ENCODE results near the gene FOXP4. TPM values are rescaled to one million over a fixed set of nuclear protein-coding genes. Genes with fewer than 3 reads are reported as not detected.

Gene FOXP4
- total RNA-seq, 1 experiment from 2014 or later: 0.53 TPM

DNA sequence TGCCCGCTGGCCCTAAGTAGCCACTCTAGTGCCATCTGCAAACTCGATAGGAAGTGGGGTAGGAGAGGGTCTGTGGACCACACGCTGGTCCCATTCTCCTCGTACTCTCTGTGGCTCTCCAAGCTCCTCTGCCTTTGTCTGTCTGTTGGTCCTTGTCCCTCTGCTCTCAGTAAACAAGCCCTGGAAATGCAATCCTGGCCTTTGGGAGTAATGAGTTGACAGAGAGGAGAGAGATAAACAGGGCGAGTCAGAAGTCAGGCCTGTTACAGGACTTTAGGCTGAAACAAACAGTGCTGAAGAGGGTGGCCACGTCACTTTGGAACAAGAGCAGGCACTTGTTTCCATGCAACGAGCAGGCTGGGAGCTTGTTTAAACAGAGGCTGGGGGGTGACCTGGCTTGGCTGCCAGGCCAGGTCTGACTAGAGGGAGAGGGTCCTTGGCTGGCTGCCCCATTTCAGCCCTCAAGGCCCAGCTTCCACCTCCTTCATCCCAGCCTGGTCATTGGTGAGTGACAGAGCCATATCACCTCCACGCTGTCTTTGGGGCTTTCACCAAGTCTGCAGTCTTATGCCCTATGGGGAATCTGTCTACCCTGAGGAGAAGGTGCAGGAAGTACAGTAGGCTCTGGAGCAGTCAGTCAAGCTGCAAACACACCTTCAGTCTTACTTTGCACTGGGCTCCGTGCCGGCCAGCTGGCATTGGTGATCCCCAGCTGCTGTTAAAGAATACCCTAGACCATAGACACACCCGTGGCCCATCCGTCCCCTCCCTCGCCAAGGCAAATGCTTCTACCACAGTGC lies 22.6 kb downstream of the FOXP4 start:
- no peak for DNase-seq
- no peaks in the 10 kb centered on the region for H3K36me3 ChIP-seq
- no peak overlapping the region for H3K4me3 ChIP-seq
- no peaks in the 10 kb centered on the region for H3K27me3 ChIP-seq
- H3K9me3 ChIP-seq: no peaks in the 10 kb centered on the region

GRCh38 chr6:41570259-41570615 lies 24.1 kb downstream of the FOXP4 start:
- DNase-seq: no peak
- H3K9me3 ChIP-seq: no peaks in the 10 kb centered on the region

DNA sequence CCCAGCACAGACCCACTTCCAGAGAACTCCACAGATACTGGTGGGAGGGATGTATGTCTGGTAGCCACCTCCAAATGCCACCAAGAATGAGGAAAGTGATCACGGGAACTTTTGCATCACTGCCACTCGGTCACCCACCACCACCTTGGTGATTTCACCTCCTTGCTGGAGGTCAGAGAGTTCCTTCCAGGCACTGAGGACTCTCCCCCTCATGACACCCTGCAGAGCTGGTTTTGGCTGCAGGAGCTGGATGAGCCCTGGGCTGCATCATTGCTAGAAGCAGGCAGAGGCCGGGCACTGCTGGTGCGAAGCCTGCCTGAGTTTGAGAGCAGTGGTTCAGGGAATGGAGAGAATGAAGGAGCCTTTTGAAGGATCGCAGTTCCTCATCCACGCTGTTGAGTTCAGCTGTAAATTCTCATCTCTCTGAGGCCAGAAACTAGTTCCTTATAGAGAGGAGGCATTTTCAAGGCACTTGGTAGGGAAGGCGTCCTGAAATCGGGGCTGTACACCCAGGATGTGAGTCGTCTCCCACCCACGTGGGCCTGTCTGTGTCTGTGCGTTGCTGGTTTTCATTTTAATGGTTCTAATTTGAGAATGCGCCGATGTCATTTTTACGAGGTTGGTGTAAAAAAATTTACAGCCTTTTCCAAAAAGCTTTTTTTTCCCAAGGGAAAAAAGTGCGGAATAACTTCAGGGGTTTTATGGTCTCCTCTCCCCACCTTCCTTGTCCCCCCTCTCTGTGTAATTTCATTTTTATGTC lies 25.0 kb downstream of the FOXP4 start:
- Histone ChIP-seq H3K36me3 (no peaks in the 10 kb centered on the region), H3K4me3 (no peak overlapping the region), H3K27me3 (no peaks in the 10 kb centered on the region), H3K9me3 (no peaks in the 10 kb centered on the region)
- DNase-seq: no peak

More at GRCh38 chr6:41570259-41570615, 24.1 kb downstream of the FOXP4 start:
- no peaks in the 10 kb centered on the region for H3K27me3 ChIP-seq
- H3K36me3 ChIP-seq: no peaks in the 10 kb centered on the region
- no peak overlapping the region for H3K4me3 ChIP-seq

DNA sequence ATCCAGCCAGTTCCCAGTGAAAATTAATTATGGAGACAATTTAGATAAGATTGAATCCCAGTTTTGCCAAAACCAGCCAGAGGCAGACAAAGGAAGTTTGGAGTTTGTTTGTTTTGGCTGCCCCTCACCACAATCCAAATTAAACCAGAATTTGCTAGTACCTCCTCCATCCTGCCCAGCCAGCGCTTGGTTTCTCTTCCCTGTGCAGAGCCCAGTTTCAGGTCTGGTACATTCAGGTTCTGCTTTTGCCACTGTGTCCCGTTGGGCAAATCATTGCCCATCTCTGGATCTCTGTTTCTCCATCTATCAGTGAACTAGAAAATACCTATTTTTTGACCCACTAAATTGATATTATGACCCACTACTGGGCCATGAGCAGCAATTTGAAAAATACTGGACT lies 26.4 kb downstream of the FOXP4 start:
- no peaks in the 10 kb centered on the region for H3K36me3 ChIP-seq
- H3K27me3 ChIP-seq: no peaks in the 10 kb centered on the region
- no peak overlapping the region for H3K4me3 ChIP-seq
- no peak for DNase-seq
- H3K9me3 ChIP-seq: no peaks in the 10 kb centered on the region

GRCh38 chr6:41573276-41573675 lies 27.1 kb downstream of the FOXP4 start:
- no peaks in the 10 kb centered on the region for H3K27me3 ChIP-seq
- no peak for DNase-seq
- H3K4me3 ChIP-seq: no peak overlapping the region
- no peaks in the 10 kb centered on the region for H3K9me3 ChIP-seq
- H3K36me3 ChIP-seq: no peaks in the 10 kb centered on the region

DNA sequence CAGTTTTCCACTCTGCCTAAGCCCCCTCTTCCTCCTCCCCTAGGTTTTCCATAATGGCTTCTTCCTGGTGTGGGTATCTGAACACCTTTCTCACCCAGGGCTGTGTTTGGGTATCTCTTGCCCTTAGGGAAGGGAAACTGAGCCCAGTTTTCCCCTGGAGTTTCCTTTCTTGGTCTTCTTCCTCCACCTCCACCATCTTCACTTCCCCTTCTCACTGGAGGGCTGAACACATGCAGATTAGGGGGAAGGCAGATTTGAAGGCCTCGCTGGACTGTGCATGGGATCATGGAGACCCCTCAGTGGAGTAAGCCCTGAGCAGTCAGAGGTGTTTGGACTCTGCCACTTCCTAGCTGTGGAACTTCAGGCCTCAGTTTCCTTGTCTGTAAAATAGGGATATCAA lies 27.8 kb downstream of the FOXP4 start:
- DNase-seq: no peak
- Histone ChIP-seq H3K36me3 (no peaks in the 10 kb centered on the region), H3K27me3 (no peaks in the 10 kb centered on the region)

DNA sequence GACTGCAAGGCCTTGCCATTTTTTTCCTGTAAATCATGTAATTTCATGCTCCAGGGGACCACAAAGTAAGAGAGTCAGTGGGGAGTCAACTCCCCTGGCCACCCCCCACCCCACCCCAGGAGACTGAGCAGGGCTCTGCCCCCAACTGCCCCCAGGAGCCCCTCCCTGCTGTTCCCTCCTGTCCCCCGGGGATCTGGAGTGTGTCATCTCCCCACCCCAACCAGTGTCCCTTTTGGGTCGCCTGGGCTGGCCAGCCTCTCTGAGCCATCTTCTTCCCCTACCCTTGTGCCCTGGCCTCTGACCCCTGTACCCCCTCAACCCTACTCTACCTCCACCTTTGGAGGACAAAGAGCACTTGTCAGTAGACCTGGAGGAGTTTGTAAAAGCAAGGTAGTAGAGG lies 29.4 kb downstream of the FOXP4 start:
- H3K36me3 ChIP-seq: no peaks in the 10 kb centered on the region
- DNase-seq: no peak
- no peak overlapping the region for H3K4me3 ChIP-seq
- H3K27me3 ChIP-seq: no peaks in the 10 kb centered on the region
- no peaks in the 10 kb centered on the region for H3K9me3 ChIP-seq

More for the DNA sequence above, 27.8 kb downstream of the FOXP4 start:
- no peak overlapping the region for H3K4me3 ChIP-seq
- H3K9me3 ChIP-seq: no peaks in the 10 kb centered on the region

GRCh38 chr6:41576667-41577066 lies 30.5 kb downstream of the FOXP4 start:
- H3K9me3 ChIP-seq: no peaks in the 10 kb centered on the region
- H3K4me3 ChIP-seq: no peak overlapping the region
- no peaks in the 10 kb centered on the region for H3K36me3 ChIP-seq
- no peaks in the 10 kb centered on the region for H3K27me3 ChIP-seq
- DNase-seq: no peak

GRCh38 chr6:41577356-41578216 lies 31.4 kb downstream of the FOXP4 start:
- no peaks in the 10 kb centered on the region for H3K36me3 ChIP-seq
- H3K4me3 ChIP-seq: no peak overlapping the region
- H3K9me3 ChIP-seq: no peaks in the 10 kb centered on the region
- DNase-seq: peak; percentile 66
- no peaks in the 10 kb centered on the region for H3K27me3 ChIP-seq

- Histone ChIP-seq H3K27me3 (no peaks in the 10 kb centered on the region), H3K4me3 (no peak overlapping the region), H3K9me3 (no peaks in the 10 kb centered on the region), H3K36me3 (no peaks in the 10 kb centered on the region)
- no peak for DNase-seq
Observed at GRCh38 chr6:41578217-41579087, 32.3 kb downstream of the FOXP4 start.

DNA sequence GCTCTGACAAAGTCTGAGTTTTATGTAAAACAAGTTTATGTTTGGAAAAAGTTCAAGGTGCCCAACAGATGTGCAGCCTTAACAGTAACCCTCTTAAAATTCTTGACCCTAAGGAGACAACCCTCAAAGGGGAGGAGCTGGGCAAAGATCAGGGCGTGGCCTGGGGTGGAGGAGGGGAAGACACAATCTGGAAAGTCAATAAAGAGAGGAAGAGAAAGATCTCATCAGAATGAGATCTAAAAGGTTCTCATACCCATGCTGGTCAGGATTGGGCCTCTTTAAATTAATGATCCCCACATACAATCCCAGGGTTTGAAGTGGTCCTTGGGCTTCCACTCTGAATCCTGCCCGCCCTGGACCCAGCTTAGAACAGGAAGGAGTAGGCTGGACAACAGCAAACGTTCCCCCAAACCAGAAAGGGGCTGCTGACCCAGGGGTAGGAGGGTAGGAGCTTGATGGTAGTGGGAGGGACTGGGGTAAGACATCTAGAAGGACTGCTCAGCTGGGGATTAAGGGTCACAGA lies 33.0 kb downstream of the FOXP4 start:
- Histone ChIP-seq H3K9me3 (no peaks in the 10 kb centered on the region), H3K27me3 (no peaks in the 10 kb centered on the region), H3K36me3 (no peaks in the 10 kb centered on the region), H3K4me3 (no peak overlapping the region)
- no peak for DNase-seq

- DNase-seq: no peak
- Histone ChIP-seq H3K36me3 (no peaks in the 10 kb centered on the region), H3K27me3 (no peaks in the 10 kb centered on the region), H3K4me3 (no peak overlapping the region), H3K9me3 (no peaks in the 10 kb centered on the region)
Observed at GRCh38 chr6:41580690-41581089, 34.5 kb downstream of the FOXP4 start.

DNA sequence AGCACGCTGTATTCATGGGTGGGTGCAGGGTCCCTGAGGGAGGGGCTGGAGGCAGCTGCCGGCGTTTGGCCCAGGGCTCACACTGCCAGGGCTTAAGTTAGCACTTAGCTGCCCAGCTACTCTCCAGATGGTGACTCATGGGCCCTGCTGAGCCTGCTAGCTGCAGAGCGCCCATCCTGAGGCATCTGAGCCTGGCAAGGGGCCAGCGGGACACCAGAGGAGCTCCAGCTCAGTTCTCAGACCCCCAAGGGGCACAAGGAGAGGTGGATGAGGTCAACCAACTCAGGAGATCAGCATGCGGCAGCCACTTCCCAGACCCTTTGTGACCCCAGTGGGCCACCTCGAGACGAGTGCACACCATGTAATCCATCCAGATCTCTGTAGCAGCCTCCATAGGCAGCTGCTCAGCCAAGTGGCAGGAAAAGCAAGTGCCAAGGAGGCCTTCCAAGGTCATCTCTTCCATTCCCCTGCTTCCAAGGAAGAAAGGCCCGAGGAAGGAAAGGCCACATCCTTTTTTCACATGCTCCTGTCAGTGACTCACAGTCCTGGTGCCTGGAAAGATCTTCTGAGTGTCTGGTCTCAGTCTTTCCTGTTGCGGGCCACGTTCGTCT lies 35.3 kb downstream of the FOXP4 start:
- H3K9me3 ChIP-seq: no peaks in the 10 kb centered on the region
- H3K36me3 ChIP-seq: no peaks in the 10 kb centered on the region
- DNase-seq: peak; percentile 98
- H3K27me3 ChIP-seq: no peaks in the 10 kb centered on the region
- H3K4me3 ChIP-seq: no peak overlapping the region

- H3K4me3 ChIP-seq: no peak overlapping the region
- H3K9me3 ChIP-seq: no peaks in the 10 kb centered on the region
- H3K36me3 ChIP-seq: no peaks in the 10 kb centered on the region
- DNase-seq: no peak
- H3K27me3 ChIP-seq: no peaks in the 10 kb centered on the region
Observed at GRCh38 chr6:41582540-41582939, 36.4 kb downstream of the FOXP4 start.

GRCh38 chr6:41583565-41583964 lies 37.4 kb downstream of the FOXP4 start:
- no peaks in the 10 kb centered on the region for H3K36me3 ChIP-seq

GRCh38 chr6:41584205-41584604 lies 38.0 kb downstream of the FOXP4 start:
- DNase-seq: no peak
- H3K36me3 ChIP-seq: no peaks in the 10 kb centered on the region
- no peaks in the 10 kb centered on the region for H3K27me3 ChIP-seq
- H3K4me3 ChIP-seq: no peak overlapping the region
- no peaks in the 10 kb centered on the region for H3K9me3 ChIP-seq

More at GRCh38 chr6:41583565-41583964, 37.4 kb downstream of the FOXP4 start:
- Histone ChIP-seq H3K4me3 (no peak overlapping the region), H3K27me3 (no peaks in the 10 kb centered on the region), H3K9me3 (no peaks in the 10 kb centered on the region)
- DNase-seq: no peak
